Measurements from ENCODE around the gene L3MBTL4.
A peak's percentile ranks its signal among the peaks of the same experiment; 100 is the strongest.

L3MBTL4 gene

DNA sequence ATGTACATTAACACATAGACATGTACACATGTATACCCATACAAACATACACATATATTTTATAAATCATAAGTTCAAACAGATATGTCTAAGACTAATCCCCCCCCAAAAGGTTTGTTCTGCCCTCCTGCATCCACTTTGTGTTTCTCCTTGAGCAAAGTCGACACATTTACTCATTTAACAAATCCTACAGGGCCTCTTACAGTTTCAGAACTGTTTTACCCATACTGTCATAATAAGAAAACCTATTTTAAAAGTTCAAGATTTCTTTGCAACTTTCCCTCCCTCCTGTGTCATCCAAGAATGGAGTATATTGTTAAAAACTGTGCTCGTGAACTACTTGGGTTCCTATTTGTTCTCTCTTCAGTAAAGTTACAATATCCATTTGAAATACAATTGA lies 166.7 kb downstream of the L3MBTL4 start:
- Histone ChIP-seq H3K27me3 (ENCODE audit: insufficient read depth, low read length, poor library complexity) (no peaks in the 10 kb centered on the region), H3K27ac (ENCODE audit: low read depth, low read length) (no peak overlapping the region), H2BK120ac (ENCODE audit: low read depth, low read length) (no peak overlapping the region), H2AK5ac (ENCODE audit: low read length) (no peak overlapping the region), H4K8ac (ENCODE audit: low read depth, low read length) (no peak overlapping the region), H2BK15ac (replicated peaks; ENCODE audit: low read depth) (no peak overlapping the region), H3K9ac (ENCODE audit: low read length) (no peak overlapping the region), H3K4ac (ENCODE audit: low read depth, low read length) (no peak overlapping the region), H3K79me1 (ENCODE audit: low read length) (no peaks in the 10 kb centered on the region), H4K5ac (ENCODE audit: low read length) (no peak overlapping the region), H3K18ac (ENCODE audit: low read length) (no peak overlapping the region), H3K4me3 (ENCODE audit: low read length) (no peak overlapping the region), H3K56ac (ENCODE audit: low read length) (no peak overlapping the region), H3K23ac (ENCODE audit: low read length) (no peak overlapping the region), H3K4me1 (ENCODE audit: control insufficient read depth, low read depth, low read length) (no peaks in the 10 kb centered on the region), H3K4me2 (ENCODE audit: low read length) (no peak overlapping the region), H3K79me2 (ENCODE audit: control insufficient read depth, insufficient read depth, low read length) (no peaks in the 10 kb centered on the region), H2BK5ac (ENCODE audit: low read length) (no peak overlapping the region), H3K36me3 (ENCODE audit: control insufficient read depth, insufficient read depth, low read length) (no peaks in the 10 kb centered on the region)
- no CpG with 5 or more reads among the region's 2 CpGs for WGBS (ENCODE audit: extremely low coverage, insufficient coverage, low lambda C conversion rate)
- no peak for DNase-seq

DNA sequence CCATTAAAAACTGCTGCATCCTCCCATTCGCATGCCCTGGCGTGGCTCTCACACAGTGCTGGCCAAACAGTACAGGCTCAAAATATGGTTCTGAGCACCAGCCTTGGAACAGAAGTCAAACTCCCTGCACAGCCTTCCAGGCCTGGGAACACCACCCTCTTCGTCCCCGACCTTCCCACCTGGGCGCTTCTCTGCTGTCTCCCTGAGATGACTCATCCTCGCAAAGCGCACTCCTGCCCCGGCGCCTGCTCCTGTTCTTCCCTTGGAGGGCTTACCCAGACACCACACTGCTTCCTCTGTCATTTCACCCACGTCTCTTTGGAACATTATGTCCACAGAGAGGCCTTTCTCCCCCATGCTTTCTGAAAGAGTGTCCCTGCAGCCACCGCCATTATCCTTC lies 172.7 kb downstream of the L3MBTL4 start:
- Histone ChIP-seq H3K27ac (ENCODE audit: low read depth, low read length) (no peak overlapping the region), H3K9ac (ENCODE audit: low read length) (no peak overlapping the region), H3K56ac (ENCODE audit: low read length) (no peak overlapping the region), H4K8ac (ENCODE audit: low read depth, low read length) (no peak overlapping the region), H3K18ac (ENCODE audit: low read length) (no peak overlapping the region), H4K5ac (ENCODE audit: low read length) (no peak overlapping the region), H3K4me2 (ENCODE audit: low read length) (no peak overlapping the region), H3K4me3 (ENCODE audit: low read length) (no peak overlapping the region), H3K36me3 (ENCODE audit: control insufficient read depth, insufficient read depth, low read length) (no peaks in the 10 kb centered on the region), H2BK120ac (ENCODE audit: low read depth, low read length) (no peak overlapping the region), H3K79me1 (ENCODE audit: low read length) (no peaks in the 10 kb centered on the region), H3K79me2 (ENCODE audit: control insufficient read depth, insufficient read depth, low read length) (no peaks in the 10 kb centered on the region), H2AK5ac (ENCODE audit: low read length) (no peak overlapping the region), H3K4me1 (ENCODE audit: control insufficient read depth, low read depth, low read length) (no peaks in the 10 kb centered on the region), H3K27me3 (ENCODE audit: insufficient read depth, low read length, poor library complexity) (no peaks in the 10 kb centered on the region), H3K4ac (ENCODE audit: low read depth, low read length) (no peak overlapping the region), H2BK5ac (ENCODE audit: low read length) (no peak overlapping the region), H3K23ac (ENCODE audit: low read length) (no peak overlapping the region), H2BK15ac (replicated peaks; ENCODE audit: low read depth) (no peak overlapping the region)
- WGBS (ENCODE audit: extremely low coverage, insufficient coverage, low lambda C conversion rate): no CpG with 5 or more reads among the region's 11 CpGs
- DNase-seq: no peak

DNA sequence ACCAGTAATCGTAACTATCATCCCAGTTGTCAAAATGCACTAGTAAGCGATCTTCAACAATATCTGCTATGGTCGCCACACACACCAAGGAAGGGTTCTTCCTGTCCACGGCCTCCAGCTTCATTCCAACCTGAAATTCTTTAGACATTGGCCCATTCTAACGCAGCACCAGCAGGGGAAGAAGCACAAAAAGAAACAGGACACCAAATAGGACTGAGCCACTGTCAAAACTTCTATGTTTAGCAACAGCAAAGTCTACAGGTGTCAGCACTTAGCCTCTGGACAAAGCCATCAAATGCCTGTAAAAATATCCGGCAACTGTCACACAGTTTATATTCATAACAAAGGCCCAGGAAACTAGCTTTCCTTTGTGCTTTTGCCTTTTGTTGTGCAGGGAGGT lies 175.0 kb downstream of the L3MBTL4 start:
- no peaks in the 10 kb centered on the region for H3K79me1 ChIP-seq (ENCODE audit: low read length)
- H3K79me2 ChIP-seq (ENCODE audit: control insufficient read depth, insufficient read depth, low read length): no peaks in the 10 kb centered on the region
- H2BK15ac ChIP-seq (replicated peaks; ENCODE audit: low read depth): no peak overlapping the region
- no peak overlapping the region for H4K5ac ChIP-seq (ENCODE audit: low read length)
- H2BK5ac ChIP-seq (ENCODE audit: low read length): no peak overlapping the region
- DNase-seq: peak; percentile 5
- H3K9ac ChIP-seq (ENCODE audit: low read length): no peak overlapping the region
- no peak overlapping the region for H2BK120ac ChIP-seq (ENCODE audit: low read depth, low read length)
- no peak overlapping the region for H3K4me2 ChIP-seq (ENCODE audit: low read length)
- WGBS (ENCODE audit: extremely low coverage, insufficient coverage, low lambda C conversion rate): no CpG with 5 or more reads among the region's 6 CpGs
- no peak overlapping the region for H3K4me3 ChIP-seq (ENCODE audit: low read length)
- no peak overlapping the region for H3K4ac ChIP-seq (ENCODE audit: low read depth, low read length)
- no peaks in the 10 kb centered on the region for H3K4me1 ChIP-seq (ENCODE audit: control insufficient read depth, low read depth, low read length)
- H3K27ac ChIP-seq (ENCODE audit: low read depth, low read length): no peak overlapping the region
- H2AK5ac ChIP-seq (ENCODE audit: low read length): no peak overlapping the region
- H3K27me3 ChIP-seq (ENCODE audit: insufficient read depth, low read length, poor library complexity): no peaks in the 10 kb centered on the region
- no peak overlapping the region for H3K23ac ChIP-seq (ENCODE audit: low read length)
- no peak overlapping the region for H3K18ac ChIP-seq (ENCODE audit: low read length)
- H3K56ac ChIP-seq (ENCODE audit: low read length): no peak overlapping the region
- no peaks in the 10 kb centered on the region for H3K36me3 ChIP-seq (ENCODE audit: control insufficient read depth, insufficient read depth, low read length)
- H4K8ac ChIP-seq (ENCODE audit: low read depth, low read length): no peak overlapping the region

DNA sequence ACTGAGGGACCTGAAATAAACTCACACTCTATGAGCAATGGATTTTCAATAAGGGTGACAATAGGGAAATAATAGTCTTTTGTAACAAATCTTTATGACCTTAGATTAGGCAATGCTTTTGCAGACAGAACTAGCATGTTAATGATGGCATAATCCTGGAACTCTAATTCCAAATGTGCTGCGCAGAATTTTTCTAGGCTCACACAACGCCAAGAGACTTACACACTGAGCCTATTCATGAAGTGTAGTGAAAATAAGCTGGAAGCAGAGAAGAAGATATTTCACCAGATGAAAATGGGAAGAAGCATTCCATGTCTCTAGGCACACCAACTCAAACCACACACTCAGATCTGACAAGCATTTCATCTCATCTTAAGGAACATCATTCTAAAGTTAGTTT lies 178.5 kb downstream of the L3MBTL4 start:
- Histone ChIP-seq H4K8ac (ENCODE audit: low read depth, low read length) (no peak overlapping the region), H3K36me3 (ENCODE audit: control insufficient read depth, insufficient read depth, low read length) (no peaks in the 10 kb centered on the region), H2BK15ac (replicated peaks; ENCODE audit: low read depth) (no peak overlapping the region), H3K9ac (ENCODE audit: low read length) (no peak overlapping the region), H2BK5ac (ENCODE audit: low read length) (no peak overlapping the region), H3K18ac (ENCODE audit: low read length) (no peak overlapping the region), H2AK5ac (ENCODE audit: low read length) (no peak overlapping the region), H3K56ac (ENCODE audit: low read length) (no peak overlapping the region), H3K27me3 (ENCODE audit: insufficient read depth, low read length, poor library complexity) (no peaks in the 10 kb centered on the region), H3K23ac (ENCODE audit: low read length) (no peak overlapping the region), H3K4me3 (ENCODE audit: low read length) (no peak overlapping the region), H4K5ac (ENCODE audit: low read length) (no peak overlapping the region), H3K27ac (ENCODE audit: low read depth, low read length) (no peak overlapping the region), H3K79me1 (ENCODE audit: low read length) (no peaks in the 10 kb centered on the region), H3K4me2 (ENCODE audit: low read length) (no peak overlapping the region), H3K79me2 (ENCODE audit: control insufficient read depth, insufficient read depth, low read length) (no peaks in the 10 kb centered on the region), H2BK120ac (ENCODE audit: low read depth, low read length) (no peak overlapping the region), H3K4ac (ENCODE audit: low read depth, low read length) (no peak overlapping the region), H3K4me1 (ENCODE audit: control insufficient read depth, low read depth, low read length) (no peaks in the 10 kb centered on the region)
- no peak for DNase-seq
- WGBS (ENCODE audit: extremely low coverage, insufficient coverage, low lambda C conversion rate): no CpG with 5 or more reads among the region's 2 CpGs

DNA sequence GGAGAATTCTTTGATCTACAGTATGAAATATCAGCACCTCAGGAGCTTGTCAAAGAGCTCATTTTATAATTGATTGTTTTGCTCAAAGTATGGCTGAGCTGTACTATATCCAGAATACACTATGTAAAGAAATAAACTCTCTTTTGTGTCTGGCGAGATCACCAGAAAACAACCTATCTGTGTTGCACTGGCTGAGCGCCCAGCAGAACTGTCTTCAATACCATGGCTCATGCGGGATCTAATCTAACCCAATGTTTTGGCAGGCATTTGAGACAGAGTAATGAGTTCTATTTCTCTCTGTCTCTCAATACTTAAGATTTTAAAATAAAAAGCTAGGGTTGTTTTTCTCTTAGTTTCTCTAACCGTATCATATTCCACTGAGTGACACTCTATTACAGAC lies 192.4 kb downstream of the L3MBTL4 start:
- no peak overlapping the region for H4K5ac ChIP-seq (ENCODE audit: low read length)
- no peaks in the 10 kb centered on the region for H3K79me1 ChIP-seq (ENCODE audit: low read length)
- no peak overlapping the region for H3K56ac ChIP-seq (ENCODE audit: low read length)
- H3K4me3 ChIP-seq (ENCODE audit: low read length): no peak overlapping the region
- no peak overlapping the region for H3K9ac ChIP-seq (ENCODE audit: low read length)
- H3K27me3 ChIP-seq (ENCODE audit: insufficient read depth, low read length, poor library complexity): no peaks in the 10 kb centered on the region
- H2BK120ac ChIP-seq (ENCODE audit: low read depth, low read length): no peak overlapping the region
- H2BK15ac ChIP-seq (replicated peaks; ENCODE audit: low read depth): no peak overlapping the region
- no CpG with 5 or more reads among the region's 4 CpGs for WGBS (ENCODE audit: extremely low coverage, insufficient coverage, low lambda C conversion rate)
- no peak overlapping the region for H3K27ac ChIP-seq (ENCODE audit: low read depth, low read length)
- no peak overlapping the region for H2AK5ac ChIP-seq (ENCODE audit: low read length)
- no peaks in the 10 kb centered on the region for H3K79me2 ChIP-seq (ENCODE audit: control insufficient read depth, insufficient read depth, low read length)
- no peak overlapping the region for H2BK5ac ChIP-seq (ENCODE audit: low read length)
- no peaks in the 10 kb centered on the region for H3K36me3 ChIP-seq (ENCODE audit: control insufficient read depth, insufficient read depth, low read length)
- no peaks in the 10 kb centered on the region for H3K4me1 ChIP-seq (ENCODE audit: control insufficient read depth, low read depth, low read length)
- H3K4me2 ChIP-seq (ENCODE audit: low read length): no peak overlapping the region
- no peak overlapping the region for H3K4ac ChIP-seq (ENCODE audit: low read depth, low read length)
- H4K8ac ChIP-seq (ENCODE audit: low read depth, low read length): no peak overlapping the region
- DNase-seq: no peak
- no peak overlapping the region for H3K23ac ChIP-seq (ENCODE audit: low read length)
- no peak overlapping the region for H3K18ac ChIP-seq (ENCODE audit: low read length)

DNA sequence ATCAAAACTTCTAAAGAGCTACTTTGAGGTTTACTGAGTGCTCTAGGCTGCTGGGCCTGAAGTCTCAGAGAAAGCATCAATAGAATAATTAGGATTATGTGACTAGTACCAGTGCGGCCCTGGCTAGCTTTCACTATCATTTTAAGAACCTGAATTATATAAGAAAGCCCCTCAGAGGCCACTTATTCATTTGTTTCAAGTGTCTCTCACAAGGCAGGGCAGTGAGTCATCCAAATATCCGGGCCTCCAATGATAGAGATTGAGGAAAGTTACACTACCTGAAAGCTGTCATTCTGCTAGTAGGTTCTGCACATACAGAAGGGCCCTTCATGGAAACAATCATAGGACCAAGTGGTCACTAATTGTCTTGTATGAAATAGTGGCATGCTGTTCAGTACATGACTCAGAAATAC lies 193.1 kb downstream of the L3MBTL4 start:
- Histone ChIP-seq H3K4ac (ENCODE audit: low read depth, low read length) (no peak overlapping the region), H4K8ac (ENCODE audit: low read depth, low read length) (no peak overlapping the region), H3K27me3 (ENCODE audit: insufficient read depth, low read length, poor library complexity) (no peaks in the 10 kb centered on the region), H3K79me1 (ENCODE audit: low read length) (no peaks in the 10 kb centered on the region), H3K23ac (ENCODE audit: low read length) (no peak overlapping the region), H3K36me3 (ENCODE audit: control insufficient read depth, insufficient read depth, low read length) (no peaks in the 10 kb centered on the region), H2AK5ac (ENCODE audit: low read length) (no peak overlapping the region), H2BK5ac (ENCODE audit: low read length) (no peak overlapping the region), H3K79me2 (ENCODE audit: control insufficient read depth, insufficient read depth, low read length) (no peaks in the 10 kb centered on the region), H3K18ac (ENCODE audit: low read length) (no peak overlapping the region), H3K4me2 (ENCODE audit: low read length) (no peak overlapping the region), H3K56ac (ENCODE audit: low read length) (no peak overlapping the region), H3K9ac (ENCODE audit: low read length) (no peak overlapping the region), H3K27ac (ENCODE audit: low read depth, low read length) (no peak overlapping the region), H3K4me3 (ENCODE audit: low read length) (no peak overlapping the region), H2BK15ac (replicated peaks; ENCODE audit: low read depth) (no peak overlapping the region), H2BK120ac (ENCODE audit: low read depth, low read length) (no peak overlapping the region), H3K4me1 (ENCODE audit: control insufficient read depth, low read depth, low read length) (no peaks in the 10 kb centered on the region), H4K5ac (ENCODE audit: low read length) (no peak overlapping the region)
- WGBS (ENCODE audit: extremely low coverage, insufficient coverage, low lambda C conversion rate): no CpG with 5 or more reads among the region's 2 CpGs
- no peak for DNase-seq

Data from mesendoderm (in vitro differentiated cells).